H1 (cell line): Measurements from ENCODE around the gene LCE6A. TPM values are rescaled to one million over a fixed set of nuclear protein-coding genes. Genes with fewer than 3 reads are reported as not detected.

Experiments
- CTCF ChIA-PET: fragments of 300-600 bp; sonication (Branson Sonifier 250); formaldehyde crosslinking; loops from one replicate; lab custom pipeline; 2021; ENCODE audit not compliant: partially characterized antibody; lab: Charles Lee
- POLR2A ChIA-PET: fragments of 300-600 bp; sonication (Branson Sonifier 250); formaldehyde crosslinking; loops from one replicate; lab custom pipeline; 2021; ENCODE audit warnings: inconsistent platforms; ENCODE audit not compliant: partially characterized antibody; lab: Charles Lee
- DNase-seq, 2 experiments: peaks; one replicate each; pipeline versions ENCODE4 v3.0.0 to v3.0.0-alpha.2; 2010 to 2022; ENCODE audit warnings: low spot score in 2 of 2, low read depth in 1 of 2, mixed read lengths in 1 of 2
- FAIRE-seq: peaks from 2 replicates; lab custom pipeline; 2011; peaks lifted over from hg19 to GRCh38; lab: Jason Lieb, UNC
- H2AFZ ChIP-seq: 2 replicates; pipeline ENCODE4 v1.8.1; 2012; ENCODE audit warnings: low read length, inconsistent platforms
- H2AK5ac ChIP-seq: 2 replicates; pipeline ENCODE4 v1.6.1; 2013; ENCODE audit warnings: low read depth, low read length
- H2BK120ac ChIP-seq: replicated peaks from 2 replicates; pipeline ENCODE3; 2013; ENCODE audit warnings: low read depth, low read length, inconsistent platforms
- H2BK12ac ChIP-seq: 2 replicates; pipeline ENCODE4 v1.6.1; 2013; ENCODE audit warnings: low read depth, low read length
- H2BK15ac ChIP-seq: 2 replicates; pipeline ENCODE4 v1.6.1; 2013; ENCODE audit warnings: low read length
- H2BK20ac ChIP-seq: 2 replicates; pipeline ENCODE4 v1.6.1; 2013; ENCODE audit warnings: low read length
- H2BK5ac ChIP-seq: 2 replicates; pipeline ENCODE4 v1.6.1; 2013; ENCODE audit warnings: low read depth, low read length
- H3K14ac ChIP-seq: 2 replicates; pipeline ENCODE4 v1.6.1; 2013; ENCODE audit warnings: inconsistent platforms; ENCODE audit not compliant: insufficient read length
- H3K18ac ChIP-seq: 2 replicates; pipeline ENCODE4 v1.6.1; 2013; ENCODE audit warnings: low read length; ENCODE audit errors: extremely low read depth
- H3K23ac ChIP-seq: 2 replicates; pipeline ENCODE4 v1.6.1; 2013; ENCODE audit warnings: inconsistent platforms; ENCODE audit not compliant: insufficient read length
- H3K23me2 ChIP-seq: 2 replicates; pipeline ENCODE4 v1.6.1; 2013; ENCODE audit warnings: low read depth, low read length
- H3K27ac ChIP-seq: 2 replicates; pipeline ENCODE4 v1.6.1; 2011; ENCODE audit warnings: low read depth, low read length, inconsistent platforms
- H3K27me3 ChIP-seq, 4 experiments: replicated peaks in 1 of 4; 1 replicate in 1 of 4; 2 replicates in 3 of 4; pipeline versions ENCODE4 v1.6.1 to v1.8.1; 2011 to 2013; ENCODE audit warnings: low read length in 3 of 4, mild to moderate bottlenecking in 3 of 4, inconsistent platforms in 2 of 4, mixed read lengths in 2 of 4, moderate library complexity in 1 of 4; ENCODE audit not compliant: control insufficient read depth in 3 of 4, insufficient read depth in 3 of 4; ENCODE audit errors: extremely low read depth in 1 of 4
- H3K36me3 ChIP-seq, 4 experiments: 2 replicates each; pipeline versions ENCODE4 v1.6.1 to v1.8.1; 2011 to 2013; ENCODE audit warnings: mild to moderate bottlenecking in 4 of 4, low read length in 3 of 4, moderate library complexity in 2 of 4, control low read depth in 1 of 4, inconsistent platforms in 1 of 4; ENCODE audit not compliant: insufficient read depth in 4 of 4, control insufficient read depth in 2 of 4
- H3K4ac ChIP-seq: replicated peaks from 2 replicates; pipeline ENCODE3; 2013; ENCODE audit warnings: low read length, low read depth, mixed read lengths, inconsistent platforms; ENCODE audit not compliant: insufficient read length
- H3K4me1 ChIP-seq, 4 experiments: replicated peaks in 1 of 4; 1 replicate in 1 of 4; 2 replicates in 3 of 4; pipeline versions ENCODE4 v1.6.1 to v1.8.1; 2011 to 2013; ENCODE audit warnings: low read length in 3 of 4, inconsistent platforms in 2 of 4, mixed read lengths in 1 of 4; ENCODE audit not compliant: insufficient read depth in 4 of 4, control insufficient read depth in 3 of 4
- H3K4me2 ChIP-seq, 2 experiments: 2 replicates each; pipeline versions ENCODE4 v1.6.1 to v1.8.1; 2011 to 2013; ENCODE audit warnings: low read depth in 2 of 2, low read length in 2 of 2, control low read depth in 1 of 2, inconsistent platforms in 1 of 2, mild to moderate bottlenecking in 1 of 2; ENCODE audit not compliant: insufficient read depth in 1 of 2
- H3K4me3 ChIP-seq, 4 experiments: fragments of 200-600, 300-600 bp in 1 of 4; sonication (generic), shearing (Covaris generic), sonication (Bioruptor Twin) in 1 of 4; 2 replicates each; pipeline versions ENCODE4 v1.5.1 to v1.8.1; 2011 to 2016; ENCODE audit warnings: low read length in 4 of 4, low read depth in 3 of 4, control low read depth in 2 of 4, inconsistent platforms in 2 of 4, mild to moderate bottlenecking in 2 of 4, mixed read lengths in 1 of 4, moderate library complexity in 1 of 4; ENCODE audit not compliant: insufficient read depth in 2 of 4; ENCODE audit errors: extremely low read depth in 1 of 4
- H3K56ac ChIP-seq: replicated peaks from 2 replicates; pipeline ENCODE3; 2013; ENCODE audit warnings: low read depth, mild to moderate bottlenecking, mixed read lengths, low read length, inconsistent platforms; ENCODE audit not compliant: insufficient read length
- H3K79me1 ChIP-seq: 2 replicates; pipeline ENCODE4 v1.6.1; 2013; ENCODE audit warnings: low read depth, low read length, control low read depth
- H3K79me2 ChIP-seq, 2 experiments: 2 replicates each; pipeline versions ENCODE4 v1.6.1 to v1.8.1; 2012 to 2013; ENCODE audit warnings: low read length in 2 of 2, mild to moderate bottlenecking in 2 of 2, inconsistent platforms in 1 of 2; ENCODE audit not compliant: insufficient read depth in 2 of 2, control insufficient read depth in 1 of 2
- H3K9ac ChIP-seq, 4 experiments: replicated peaks in 1 of 4; 1 replicate in 1 of 4; 2 replicates in 3 of 4; pipeline versions ENCODE4 v1.6.1 to v1.8.1; 2011 to 2013; ENCODE audit warnings: low read depth in 3 of 4, low read length in 3 of 4, control low read depth in 2 of 4, mild to moderate bottlenecking in 2 of 4, moderate library complexity in 2 of 4, inconsistent platforms in 1 of 4; ENCODE audit errors: extremely low read depth in 1 of 4
- H3K9me3 ChIP-seq, 2 experiments: 2 replicates each; pipeline versions ENCODE4 v1.6.1 to v1.8.1; 2012 to 2013; ENCODE audit warnings: mild to moderate bottlenecking in 2 of 2, moderate library complexity in 2 of 2, control low read depth in 1 of 2, inconsistent platforms in 1 of 2, low read depth in 1 of 2, low read length in 1 of 2, mixed read lengths in 1 of 2; ENCODE audit not compliant: insufficient read depth in 2 of 2
- H4K20me1 ChIP-seq, 2 experiments: replicated peaks in 1 of 2; 2 replicates each; pipeline versions ENCODE3 to v1.8.1; 2011 to 2013; ENCODE audit warnings: inconsistent platforms in 2 of 2, low read length in 2 of 2, mild to moderate bottlenecking in 1 of 2; ENCODE audit not compliant: insufficient read depth in 2 of 2, control insufficient read depth in 1 of 2
- H4K5ac ChIP-seq: 2 replicates; pipeline ENCODE4 v1.6.1; 2013; ENCODE audit warnings: low read length, low read depth, mixed read lengths, inconsistent platforms; ENCODE audit not compliant: insufficient read length
- H4K8ac ChIP-seq: 2 replicates; pipeline ENCODE4 v1.8.0; 2013; ENCODE audit warnings: mild to moderate bottlenecking, moderate library complexity, low read length, inconsistent platforms; ENCODE audit not compliant: insufficient read depth; ENCODE audit errors: extremely low read depth
- H4K91ac ChIP-seq: replicated peaks from 2 replicates; pipeline ENCODE3; 2013; ENCODE audit warnings: low read length, mixed read lengths, inconsistent platforms; ENCODE audit not compliant: insufficient read length
- CBX8 ChIP-seq: fragments of 300-800, 300-1000 bp; sonication (generic); IDR thresholded peaks from 2 replicates; pipeline ENCODE4 v1.7.1; 2016; ENCODE audit warnings: low read depth, low read length, borderline replicate concordance
- CREB1 ChIP-seq: IDR thresholded peaks from 2 replicates; pipeline ENCODE4 v1.6.1; 2012; ENCODE audit warnings: inconsistent platforms
- RNF2 ChIP-seq: fragments of 200-900, 300-1000 bp; sonication (generic); IDR thresholded peaks from 2 replicates; pipeline ENCODE4 v1.7.1; 2016; ENCODE audit warnings: borderline replicate concordance, low read depth, mild to moderate bottlenecking, antibody characterized with exemption, low read length; ENCODE audit not compliant: poor library complexity, severe bottlenecking; ENCODE audit errors: missing control alignments
- SP1 ChIP-seq: IDR thresholded peaks from 2 replicates; pipeline ENCODE4 v1.6.1; 2011; ENCODE audit warnings: low read depth, low read length
- WGBS, 2 experiments: shearing (Covaris generic) in 1 of 2; methylation state at CpG; one replicate each; pipeline versions ENCODE4 v1.1.6 to v1.1.7; 2013 to 2015; ENCODE audit warnings: low lambda C conversion rate in 2 of 2, mixed read lengths in 2 of 2, inconsistent platforms in 1 of 2, low coverage in 1 of 2, missing lambda C conversion rate in 1 of 2; ENCODE audit not compliant: insufficient replicate concordance in 2 of 2, insufficient coverage in 1 of 2, insufficient read length in 1 of 2; ENCODE audit errors: extremely low coverage in 1 of 2, missing lambda C conversion rate in 1 of 2; 5-methylcytosine and 5-hydroxymethylcytosine counted together
- polyA plus RNA-seq, 7 experiments: library from polyadenylated mRNA; depleted of rRNA in 3 of 7; stranded (reverse) in 5 of 7; unstranded in 2 of 7; fragments of >200 nt in 5 of 7; fragments of 200-250 nt in 2 of 7; gene quantifications; 1 replicate in 5 of 7; 2 replicates in 1 of 7; 4 replicates in 1 of 7; pipeline versions ENCODE4 v1.2.1 to v1.2.3, GENCODE V29; 2011 to 2013; ENCODE audit warnings: missing spikeins in 2 of 7, mixed read lengths in 2 of 7
- total RNA-seq: library from RNA; stranded (reverse); fragmentation: NEBNext Ultra II Directional; extraction: Animal tissue kit (Norgen Biotek cat#: 25700); gene quantifications from 2 replicates; pipeline ENCODE4 v1.2.1, GENCODE V29; 2021

The LCE6A gene
- total and polyA plus RNA-seq, 2 of the 8 experiments (the other 6 are each of a cell fraction or from before 2014, with no cell fraction given): not detected

- no peak overlapping the region for H4K91ac ChIP-seq
- no peaks in the 10 kb centered on the region for H4K20me1 ChIP-seq
- H4K8ac ChIP-seq: no peak overlapping the region
- no peaks in the 10 kb centered on the region for H3K27me3 ChIP-seq
- no peak overlapping the region for H4K5ac ChIP-seq
- no peaks in the 10 kb centered on the region for H3K4me1 ChIP-seq
- no peak overlapping the region for H3K18ac ChIP-seq
- H3K14ac ChIP-seq: no peak overlapping the region
- no peak for FAIRE-seq
- no peak overlapping the region for H2BK15ac ChIP-seq
- peaks cover 0 to 3% (median 0%) of the 10 kb centered on the region in 4 experiments; a peak in 1 of 8 replicates for H3K36me3 ChIP-seq
- H3K56ac ChIP-seq: no peak overlapping the region
- H3K9ac ChIP-seq: no peak overlapping the region
- CTCF ChIA-PET: no interaction called here
- no peaks in the 10 kb centered on the region for H3K79me2 ChIP-seq
- H3K79me1 ChIP-seq: no peaks in the 10 kb centered on the region
- WGBS, 2 experiments: 66% methylated on average over 4 of the region's 4 CpGs; no CpG with 5 or more reads in 1 of the 2 experiments
- no peak for TF ChIP-seq CREB1
- no peak for TF ChIP-seq SP1
- no peak for TF ChIP-seq CBX8
- TF ChIP-seq RNF2: no peak
- TF ChIP-seq, all 59 proteins: peak for 0
- no peak overlapping the region for H2AK5ac ChIP-seq
- no peak overlapping the region for H3K23ac ChIP-seq
- DNase-seq: no peak
- peaks cover 64 to 79% of the 10 kb centered on the region in 2 experiments for H3K9me3 ChIP-seq
- no peaks in the 10 kb centered on the region for H3K23me2 ChIP-seq
- no peak overlapping the region for H3K4ac ChIP-seq
- H2BK20ac ChIP-seq: no peak overlapping the region
- H2BK12ac ChIP-seq: no peak overlapping the region
- no peak overlapping the region for H2BK120ac ChIP-seq
- H3K27ac ChIP-seq: no peak overlapping the region
- H2AFZ ChIP-seq: no peak overlapping the region
- POLR2A ChIA-PET: no interaction called here
- H3K4me3 ChIP-seq: no peak overlapping the region
- no peak overlapping the region for H2BK5ac ChIP-seq
- H3K4me2 ChIP-seq: no peak overlapping the region
Observed at GRCh38 chr1:152861374-152861773, 18.7 kb downstream of the LCE6A start.
